GM18858 (cell line): Measurements from ENCODE around the gene BTBD7.
A peak's percentile ranks its signal among the peaks of the same experiment; 100 is the strongest.

Experiments used
- ATAC-seq: cut with Tn5 transposase; IDR thresholded peaks from one replicate; pipeline ENCODE4 v1.9.1; 2021; ENCODE audit not compliant: unreplicated experiment

BTBD7 gene

DNA sequence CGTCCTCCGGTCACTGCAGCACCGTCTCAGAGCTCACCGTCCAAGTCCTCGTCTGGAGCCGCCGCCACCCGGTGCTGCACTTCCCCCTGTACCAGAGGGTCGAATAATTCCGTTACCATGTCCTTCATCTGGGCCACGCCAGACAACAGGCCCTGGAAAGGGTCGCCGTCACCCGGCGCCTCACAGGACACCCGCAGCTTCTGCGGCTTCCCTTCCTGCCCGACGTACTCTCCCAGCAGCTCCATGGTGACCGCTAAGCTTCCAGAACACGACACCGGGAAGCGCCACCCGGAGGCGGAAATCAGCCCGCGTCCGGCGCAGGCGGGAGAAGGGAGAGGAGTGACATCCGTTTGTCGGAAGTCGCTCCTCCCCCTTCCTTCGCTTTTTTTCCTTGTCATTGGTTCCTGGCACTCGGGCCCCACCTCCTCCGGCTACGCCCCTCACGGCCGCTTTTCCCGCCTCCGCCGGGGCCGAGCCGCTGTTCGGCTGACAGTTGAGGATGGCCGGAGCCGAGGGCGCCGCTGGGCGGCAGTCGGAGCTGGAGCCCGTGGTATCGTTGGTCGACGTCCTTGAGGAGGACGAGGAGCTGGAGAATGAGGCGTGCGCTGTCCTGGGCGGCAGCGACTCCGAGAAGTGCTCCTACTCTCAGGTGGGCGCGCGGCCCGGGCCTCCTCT lies 125.9 kb downstream of the BTBD7 start, which contains the start of the genes GON7 and UBR7:
TSS of gene GON7 (minus strand) at position 273 of the 675 bp plus-strand sequence. CDS start at position 245, 28 bp downstream.
TSS of gene UBR7 (plus strand) at position 464 of the 675 bp plus-strand sequence. CDS start at position 500, 36 bp downstream.
- ATAC-seq: peak; percentile 75

DNA sequence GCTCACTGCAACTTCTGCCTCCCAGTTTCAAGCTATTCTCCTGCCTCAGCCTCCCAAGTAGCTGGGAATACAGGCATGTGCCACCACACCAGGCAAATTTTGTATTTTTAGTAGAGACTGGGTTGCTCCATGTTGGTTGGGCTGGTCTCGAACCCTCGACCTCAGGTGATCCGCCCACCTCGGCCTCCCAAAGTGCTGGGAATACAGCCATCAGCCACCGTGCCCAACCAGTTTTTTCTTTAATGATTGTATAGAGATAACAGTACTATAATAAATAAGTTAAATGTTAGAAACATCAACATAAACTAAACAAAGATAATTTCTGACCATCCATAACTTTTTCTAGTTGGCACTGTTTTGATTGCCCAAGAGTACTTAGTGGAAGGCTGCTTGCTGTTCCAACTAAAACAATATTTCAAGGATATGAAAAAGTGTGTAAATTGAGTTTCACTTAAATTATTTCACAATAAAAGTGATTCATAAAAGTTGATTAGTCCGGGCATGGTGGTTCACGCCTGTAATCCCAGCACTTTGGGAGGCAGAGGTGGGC lies 131.6 kb downstream of the BTBD7 start:
- no peak for ATAC-seq

DNA sequence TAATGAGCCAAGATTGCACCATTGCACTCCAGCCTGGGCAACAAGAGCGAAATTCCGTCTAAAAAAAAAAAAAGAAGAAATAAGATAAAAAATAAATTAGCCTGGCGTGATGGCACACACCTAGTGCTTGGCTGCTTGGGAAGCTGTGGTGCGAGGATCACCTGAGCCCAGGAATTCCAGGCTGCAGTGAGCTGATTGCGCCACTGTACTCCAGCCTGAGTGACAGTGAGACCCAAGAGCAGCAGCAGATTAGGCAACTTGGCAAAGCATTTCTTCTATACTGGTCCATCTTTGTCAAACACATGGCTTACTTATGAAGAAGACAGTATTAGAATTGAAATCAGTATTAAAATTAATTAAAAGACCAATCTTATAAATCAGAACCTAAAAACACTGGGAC lies 132.3 kb downstream of the BTBD7 start:
- no peak for ATAC-seq

DNA sequence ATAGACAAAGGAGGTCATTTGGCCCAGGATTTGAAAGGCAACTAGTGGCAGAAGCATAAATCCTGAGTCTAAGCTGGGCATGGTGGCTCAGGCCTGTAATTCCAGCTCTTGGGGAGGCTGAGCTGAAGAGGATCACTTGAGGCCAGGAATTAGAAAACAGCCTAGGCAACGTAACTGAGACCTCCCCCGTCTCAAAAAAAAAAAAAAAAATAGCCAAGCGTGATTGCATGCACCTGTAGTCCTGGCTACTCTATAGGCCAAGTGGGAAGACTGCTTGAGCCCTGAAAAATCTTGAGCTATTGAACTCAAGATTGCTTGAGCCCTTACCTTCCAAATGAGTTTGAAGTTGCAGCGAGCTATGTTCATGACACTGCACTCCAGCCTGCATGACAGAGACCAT lies 133.8 kb downstream of the BTBD7 start:
- no peak for ATAC-seq

DNA sequence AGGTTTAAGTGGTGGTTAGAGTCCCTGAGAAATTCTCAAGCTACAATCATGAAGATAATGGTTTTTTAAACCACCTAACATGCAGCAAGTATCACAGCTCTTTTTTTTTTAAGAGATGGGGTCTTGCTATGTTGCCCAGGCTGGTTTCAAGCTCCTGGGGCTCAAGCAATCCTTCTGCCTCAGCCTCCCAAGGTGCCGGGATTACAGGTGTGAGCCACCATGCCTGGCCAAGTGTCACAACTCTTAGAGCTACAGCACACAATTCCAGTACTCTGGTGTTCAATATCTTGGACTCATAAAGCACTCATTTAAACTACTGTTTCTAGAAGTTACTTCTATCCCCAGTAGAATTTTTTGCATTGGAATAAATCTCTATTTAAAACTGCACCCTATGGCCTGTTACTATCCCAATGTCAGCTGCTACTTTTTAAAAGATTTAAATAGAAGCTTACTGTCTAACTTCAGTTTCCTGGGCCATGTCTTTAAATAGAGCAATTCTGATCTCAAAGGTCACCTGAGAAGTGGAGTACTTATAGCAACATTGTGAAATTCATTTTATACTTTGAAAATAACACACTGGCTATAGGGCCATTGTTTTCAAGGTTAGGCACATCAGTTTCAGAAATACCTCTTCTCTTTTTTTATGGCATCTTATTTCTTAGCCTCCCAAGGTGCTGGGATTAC lies 137.4 kb downstream of the BTBD7 start:
- ATAC-seq: no peak
